ENCODE results near the gene GAST. TPM values are rescaled to one million over a fixed set of nuclear protein-coding genes. Genes with fewer than 3 reads are reported as not detected.

Gene GAST
- total RNA-seq, 2 donors from 2014 or later: not detected

- no peaks in the 10 kb centered on the region for H3K9me3 Mint-ChIP-seq
- H3K36me3 Mint-ChIP-seq (ENCODE audit: insufficient read depth in 2 of 2): no peaks in the 10 kb centered on the region
- H3K4me1 Mint-ChIP-seq (ENCODE audit: low read depth): peaks cover 1% of the 10 kb centered on the region
- H3K27ac Mint-ChIP-seq: no peak overlapping the region
- no peak overlapping the region for H3K4me3 Mint-ChIP-seq
- no peak for DNase-seq
- H3K27me3 Mint-ChIP-seq (ENCODE audit: low read depth): peaks cover 1% of the 10 kb centered on the region
- ATAC-seq (replicated peaks in 1 of 2): no peak
These were observed 6.7 kb upstream of the GAST start for GRCh38 chr17:41705271-41705991.

- Mint-ChIP-seq H3K4me3 (no peak overlapping the region), H3K36me3 (ENCODE audit: insufficient read depth in 2 of 2) (no peaks in the 10 kb centered on the region), H3K27ac (peak overlapping the region; percentile 20), H3K27me3 (ENCODE audit: low read depth) (peaks cover 7% of the 10 kb centered on the region), H3K9me3 (no peaks in the 10 kb centered on the region), H3K4me1 (ENCODE audit: low read depth) (peaks cover 7% of the 10 kb centered on the region)
- ATAC-seq (replicated peaks in 1 of 2) (no peak), DNase-seq (no peak)
These were observed 4.1 kb upstream of the GAST start for GRCh38 chr17:41707803-41708669.

GRCh38 chr17:41710472-41711090 lies 1.6 kb upstream of the GAST start:
- DNase-seq (no peak), ATAC-seq (replicated peaks in 1 of 2) (peak; percentile 40 to 55)
- peaks cover 7% of the 10 kb centered on the region for H3K27me3 Mint-ChIP-seq (ENCODE audit: low read depth)
- no peaks in the 10 kb centered on the region for H3K36me3 Mint-ChIP-seq (ENCODE audit: insufficient read depth in 2 of 2)
- no peak overlapping the region for H3K4me3 Mint-ChIP-seq
- no peaks in the 10 kb centered on the region for H3K9me3 Mint-ChIP-seq
- peaks cover 7% of the 10 kb centered on the region for H3K4me1 Mint-ChIP-seq (ENCODE audit: low read depth)
- no peak overlapping the region for H3K27ac Mint-ChIP-seq

- ATAC-seq (replicated peaks in 1 of 2): peak; percentile 44 to 50
- Mint-ChIP-seq H3K4me1 (ENCODE audit: low read depth) (peaks cover 11% of the 10 kb centered on the region), H3K4me3 (no peak overlapping the region), H3K9me3 (no peaks in the 10 kb centered on the region), H3K27me3 (ENCODE audit: low read depth) (no peaks in the 10 kb centered on the region), H3K27ac (no peak overlapping the region), H3K36me3 (ENCODE audit: insufficient read depth in 2 of 2) (no peaks in the 10 kb centered on the region)
- DNase-seq: peak in 1 of 2 donors; percentile 19
These were observed 5.5 kb downstream of the GAST start for GRCh38 chr17:41717408-41718286.

- no peak overlapping the region for H3K27ac Mint-ChIP-seq
These were observed 6.1 kb downstream of the GAST start for GRCh38 chr17:41718287-41718645.

GRCh38 chr17:41722231-41722630 lies 10.1 kb downstream of the GAST start:
- no peaks in the 10 kb centered on the region for H3K36me3 Mint-ChIP-seq (ENCODE audit: insufficient read depth in 2 of 2)
- no peak overlapping the region for H3K27ac Mint-ChIP-seq
- no peaks in the 10 kb centered on the region for H3K27me3 Mint-ChIP-seq (ENCODE audit: low read depth)
- ATAC-seq (replicated peaks in 1 of 2): no peak
- DNase-seq: no peak
- H3K4me1 Mint-ChIP-seq (ENCODE audit: low read depth): peaks cover 9% of the 10 kb centered on the region
- no peaks in the 10 kb centered on the region for H3K9me3 Mint-ChIP-seq
- no peak overlapping the region for H3K4me3 Mint-ChIP-seq

More at GRCh38 chr17:41718287-41718645, 6.1 kb downstream of the GAST start:
- Mint-ChIP-seq H3K4me1 (ENCODE audit: low read depth) (peaks cover 11% of the 10 kb centered on the region), H3K4me3 (no peak overlapping the region), H3K9me3 (no peaks in the 10 kb centered on the region), H3K27me3 (ENCODE audit: low read depth) (no peaks in the 10 kb centered on the region), H3K36me3 (ENCODE audit: insufficient read depth in 2 of 2) (no peaks in the 10 kb centered on the region)
- DNase-seq (no peak), ATAC-seq (replicated peaks in 1 of 2) (no peak)

- Mint-ChIP-seq H3K4me3 (no peak overlapping the region), H3K9me3 (no peaks in the 10 kb centered on the region), H3K4me1 (ENCODE audit: low read depth) (no peaks in the 10 kb centered on the region), H3K36me3 (ENCODE audit: insufficient read depth in 2 of 2) (no peaks in the 10 kb centered on the region), H3K27me3 (ENCODE audit: low read depth) (no peaks in the 10 kb centered on the region), H3K27ac (no peak overlapping the region)
- ATAC-seq (replicated peaks in 1 of 2) (no peak), DNase-seq (no peak)
These were observed 11.8 kb downstream of the GAST start for GRCh38 chr17:41723801-41724475.

- H3K9me3 Mint-ChIP-seq: no peaks in the 10 kb centered on the region
- H3K4me1 Mint-ChIP-seq (ENCODE audit: low read depth): no peaks in the 10 kb centered on the region
- H3K27ac Mint-ChIP-seq: no peak overlapping the region
- DNase-seq (no peak), ATAC-seq (replicated peaks in 1 of 2) (no peak)
- H3K27me3 Mint-ChIP-seq (ENCODE audit: low read depth): peaks cover under 1% of the 10 kb centered on the region
- no peak overlapping the region for H3K4me3 Mint-ChIP-seq
- H3K36me3 Mint-ChIP-seq (ENCODE audit: insufficient read depth in 2 of 2): no peaks in the 10 kb centered on the region
These were observed 12.4 kb downstream of the GAST start for GRCh38 chr17:41724476-41725050.

GRCh38 chr17:41725134-41725533 lies 13.0 kb downstream of the GAST start:
- Mint-ChIP-seq H3K9me3 (no peaks in the 10 kb centered on the region), H3K36me3 (ENCODE audit: insufficient read depth in 2 of 2) (no peaks in the 10 kb centered on the region), H3K27ac (no peak overlapping the region), H3K4me3 (no peak overlapping the region), H3K4me1 (ENCODE audit: low read depth) (no peaks in the 10 kb centered on the region), H3K27me3 (ENCODE audit: low read depth) (peaks cover 7% of the 10 kb centered on the region)
- no peak for DNase-seq
- ATAC-seq (replicated peaks in 1 of 2): no peak

GRCh38 chr17:41728056-41728455 lies 15.9 kb downstream of the GAST start:
- H3K27ac Mint-ChIP-seq: no peak overlapping the region
- no peaks in the 10 kb centered on the region for H3K9me3 Mint-ChIP-seq
- H3K4me1 Mint-ChIP-seq (ENCODE audit: low read depth): no peaks in the 10 kb centered on the region
- peaks cover 36% of the 10 kb centered on the region for H3K27me3 Mint-ChIP-seq (ENCODE audit: low read depth)
- H3K4me3 Mint-ChIP-seq: no peak overlapping the region
- DNase-seq (no peak), ATAC-seq (replicated peaks in 1 of 2) (no peak)
- H3K36me3 Mint-ChIP-seq (ENCODE audit: insufficient read depth in 2 of 2): no peaks in the 10 kb centered on the region

GRCh38 chr17:41730479-41730878 lies 18.3 kb downstream of the GAST start:
- Mint-ChIP-seq H3K9me3 (no peaks in the 10 kb centered on the region), H3K36me3 (ENCODE audit: insufficient read depth in 2 of 2) (no peaks in the 10 kb centered on the region), H3K27me3 (ENCODE audit: low read depth) (peaks cover 50% of the 10 kb centered on the region), H3K27ac (no peak overlapping the region), H3K4me3 (no peak overlapping the region), H3K4me1 (ENCODE audit: low read depth) (peaks cover 12% of the 10 kb centered on the region)
- no peak for ATAC-seq (replicated peaks in 1 of 2)
- no peak for DNase-seq

- Mint-ChIP-seq H3K27ac (no peak overlapping the region), H3K4me1 (ENCODE audit: low read depth) (peaks cover 12% of the 10 kb centered on the region), H3K27me3 (ENCODE audit: low read depth) (peaks cover 63% of the 10 kb centered on the region), H3K36me3 (ENCODE audit: insufficient read depth in 2 of 2) (no peaks in the 10 kb centered on the region), H3K4me3 (no peak overlapping the region), H3K9me3 (no peaks in the 10 kb centered on the region)
- DNase-seq (no peak), ATAC-seq (replicated peaks in 1 of 2) (no peak)
These were observed 19.7 kb downstream of the GAST start for GRCh38 chr17:41731836-41732235.
